Stomach (tissue), 9 donors: ENCODE results near the gene TTC34. TPM values are rescaled to one million over a fixed set of nuclear protein-coding genes. Genes with fewer than 3 reads are reported as not detected.
A peak's percentile ranks its signal among the peaks of the same experiment; 100 is the strongest.

ENCODE experiments used
- DNase-seq, 2 donors: peaks; one replicate each; pipeline versions ENCODE4 v3.0.0 to v3.0.0-alpha.2; 2013 to 2019
- H3K27ac ChIP-seq, 5 donors: fragments of 200-600 bp in 4 of 5; sonication (generic) in 4 of 5; one replicate each; pipeline ENCODE4 v1.5.1; 2013 to 2019; ENCODE audit warnings: mild to moderate bottlenecking in 1 of 5, moderate library complexity in 1 of 5
- H3K27me3 ChIP-seq, 3 donors: fragments of 200-600 bp; sonication (generic); one replicate each; pipeline ENCODE4 v1.5.1; 2017 to 2019; ENCODE audit warnings: mixed run types in 1 of 3
- H3K36me3 ChIP-seq, 4 donors: fragments of 200-600 bp; sonication (generic); 1 replicate in 3 of 4; 2 replicates in 1 of 4; pipeline ENCODE4 v1.5.1; 2016 to 2019
- H3K4me1 ChIP-seq, 4 donors: fragments of 200-600 bp; sonication (generic); one replicate each; pipeline ENCODE4 v1.5.1; 2016 to 2019
- H3K4me3 ChIP-seq, 4 donors: fragments of 200-600 bp; sonication (generic) in 3 of 4; one replicate each; pipeline ENCODE4 v1.5.1; 2016 to 2019; ENCODE audit warnings: mild to moderate bottlenecking in 1 of 4
- H3K9me3 ChIP-seq, 4 donors: fragments of 200-600 bp; sonication (generic); one replicate each; pipeline ENCODE4 v1.5.1; 2016 to 2019
- CTCF ChIP-seq, 7 experiments: fragments of 450-650 bp in 4 of 7; fragments of 200-600 bp in 3 of 7; sonication (generic) in 3 of 7; IDR thresholded peaks; one replicate each; pipeline ENCODE4 v1.5.1; 2016 to 2019; ENCODE audit warnings: antibody characterized with exemption in 7 of 7, control low read depth in 2 of 7, mild to moderate bottlenecking in 1 of 7
- EP300 ChIP-seq: sonication (generic); formaldehyde crosslinking; IDR thresholded peaks from one replicate; pipeline ENCODE4 v1.6.1; 2017; ENCODE audit warnings: antibody characterized with exemption
- POLR2A ChIP-seq, 4 donors: fragments of 450-650 bp; IDR thresholded peaks; one replicate each; pipeline ENCODE4 v1.6.1; 2016; ENCODE audit warnings: antibody characterized with exemption in 4 of 4, control low read depth in 2 of 4, mild to moderate bottlenecking in 1 of 4, moderate library complexity in 1 of 4
- POLR2AphosphoS5 ChIP-seq, 3 donors: sonication (generic); formaldehyde crosslinking; IDR thresholded peaks; one replicate each; pipeline ENCODE4 v1.6.1; 2016; ENCODE audit warnings: antibody characterized with exemption in 3 of 3
- WGBS, 5 donors: extraction: QIAGEN DNeasy Blood & Tissue Kit in 3 of 5; methylation state at CpG; one replicate each; pipeline versions ENCODE4 v1.1.5 to v1.1.7; 2013 to 2018; 5-methylcytosine and 5-hydroxymethylcytosine counted together
- intact Hi-C: fragments of 100-400 bp; cut with DNase I; formaldehyde crosslinking; loops from one replicate; pipeline ENCODE4 v1.15.1; 2023; ENCODE audit warnings: low total_unique reads
- polyA plus RNA-seq, 3 donors: library from polyadenylated mRNA; stranded (reverse); fragments of 200-250 nt; gene quantifications; one replicate each; pipeline ENCODE4 v1.2.3, GENCODE V29; 2013
- total RNA-seq, 5 donors: library from RNA; depleted of rRNA; stranded (reverse); fragments of >200 nt; gene quantifications; one replicate each; pipeline versions ENCODE4 v1.1.0 to v1.2.3, GENCODE V29; 2014 to 2016
- donor health status: healthy with polysubstance abuse.
- donor health status: Bipolar disorder and iron deficiency.
- donor health status: healthy.

Gene TTC34
- total and polyA plus RNA-seq, 8 donors, result 0.06 to 1.3 (median 0.33) TPM; not detected in 2

GRCh38 chr1:2614145-2614544 lies 187.3 kb downstream of the TTC34 start:
- Histone ChIP-seq H3K27me3 (peaks cover 0 to 37% (median 12%) of the 10 kb centered on the region in 3 donors), H3K4me1 (peaks cover 0 to 12% (median 9%) of the 10 kb centered on the region in 4 donors), H3K36me3 (no peaks in the 10 kb centered on the region), H3K9me3 (peaks cover 0 to 36% (median 29%) of the 10 kb centered on the region in 4 donors), H3K27ac (no peak overlapping the region), H3K4me3 (no peak overlapping the region)
- intact Hi-C loops, result loop anchor here (10.0 kb wide), 1 partner anchor 179 kb away; no protein-coding TSS in a partner anchor
- TF ChIP-seq EP300 (no peak), POLR2AphosphoS5 (IDR thresholded peaks at IDR 0.05) (no peak), CTCF (IDR thresholded peaks at IDR 0.05) (no peak), POLR2A (IDR thresholded peaks at IDR 0.05) (no peak)
- DNase-seq, result no peak
- whole genome bisulfite sequencing, 5 donors, result 90 to 96% (median 94%) methylated on average over 2 of the region's 2 CpGs

DNA sequence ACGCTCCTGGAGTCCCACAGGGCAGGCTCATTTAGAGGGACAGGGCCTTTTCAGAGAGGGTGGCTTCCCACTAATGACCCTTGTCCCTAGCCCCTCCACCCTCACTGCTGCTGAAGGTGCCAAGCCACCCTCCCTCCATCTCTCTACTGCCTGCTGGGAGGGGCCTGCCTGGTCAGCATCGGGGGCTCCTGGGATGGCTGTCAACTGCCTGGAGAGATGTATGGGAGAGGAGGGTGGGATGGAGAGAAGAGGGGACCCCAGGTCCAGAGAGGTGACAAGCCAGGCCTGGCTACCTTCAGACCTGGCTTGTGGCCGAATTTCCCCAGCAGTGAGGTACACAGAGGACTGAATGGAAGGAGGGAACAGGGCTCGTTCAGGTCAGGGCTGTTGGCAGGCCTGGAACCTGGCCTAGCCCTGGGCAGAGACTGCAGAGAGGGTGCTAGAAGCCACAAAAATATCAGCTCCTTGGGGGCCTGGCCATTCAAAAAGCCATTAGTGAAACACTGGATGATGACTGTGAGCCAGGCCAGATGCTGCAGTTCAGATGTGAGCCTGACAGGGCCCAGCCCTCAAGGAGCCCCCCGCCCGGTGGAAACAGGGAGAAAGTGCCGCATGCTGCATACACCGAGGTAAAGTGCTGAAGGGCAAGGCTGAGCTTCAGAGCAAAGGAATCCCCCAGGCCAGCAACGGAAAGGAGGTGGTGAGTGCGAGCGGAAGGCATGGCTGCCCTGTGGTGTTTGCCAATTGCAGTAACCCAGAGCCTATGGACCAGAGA lies 188.7 kb downstream of the TTC34 start:
- intact Hi-C loops, result loop anchor here (10.0 kb wide), 1 partner anchor 178 kb away; no protein-coding TSS in a partner anchor
- DNase-seq, result no peak
- 77 to 87% (median 85%) methylated on average over 9 to 11 of the region's 11 CpGs for WGBS, 5 donors
- Histone ChIP-seq H3K4me1 (peaks cover 0 to 13% (median 10%) of the 10 kb centered on the region in 4 donors), H3K27ac (no peak overlapping the region), H3K4me3 (no peak overlapping the region), H3K36me3 (no peaks in the 10 kb centered on the region), H3K9me3 (peaks cover 0 to 36% (median 29%) of the 10 kb centered on the region in 4 donors), H3K27me3 (peaks cover 0 to 37% (median 12%) of the 10 kb centered on the region in 3 donors)
- TF ChIP-seq CTCF (IDR thresholded peaks at IDR 0.05), result no peak
- no peak for TF ChIP-seq POLR2AphosphoS5 (IDR thresholded peaks at IDR 0.05)
- TF ChIP-seq POLR2A (IDR thresholded peaks at IDR 0.05), result no peak
- no peak for TF ChIP-seq EP300

DNA sequence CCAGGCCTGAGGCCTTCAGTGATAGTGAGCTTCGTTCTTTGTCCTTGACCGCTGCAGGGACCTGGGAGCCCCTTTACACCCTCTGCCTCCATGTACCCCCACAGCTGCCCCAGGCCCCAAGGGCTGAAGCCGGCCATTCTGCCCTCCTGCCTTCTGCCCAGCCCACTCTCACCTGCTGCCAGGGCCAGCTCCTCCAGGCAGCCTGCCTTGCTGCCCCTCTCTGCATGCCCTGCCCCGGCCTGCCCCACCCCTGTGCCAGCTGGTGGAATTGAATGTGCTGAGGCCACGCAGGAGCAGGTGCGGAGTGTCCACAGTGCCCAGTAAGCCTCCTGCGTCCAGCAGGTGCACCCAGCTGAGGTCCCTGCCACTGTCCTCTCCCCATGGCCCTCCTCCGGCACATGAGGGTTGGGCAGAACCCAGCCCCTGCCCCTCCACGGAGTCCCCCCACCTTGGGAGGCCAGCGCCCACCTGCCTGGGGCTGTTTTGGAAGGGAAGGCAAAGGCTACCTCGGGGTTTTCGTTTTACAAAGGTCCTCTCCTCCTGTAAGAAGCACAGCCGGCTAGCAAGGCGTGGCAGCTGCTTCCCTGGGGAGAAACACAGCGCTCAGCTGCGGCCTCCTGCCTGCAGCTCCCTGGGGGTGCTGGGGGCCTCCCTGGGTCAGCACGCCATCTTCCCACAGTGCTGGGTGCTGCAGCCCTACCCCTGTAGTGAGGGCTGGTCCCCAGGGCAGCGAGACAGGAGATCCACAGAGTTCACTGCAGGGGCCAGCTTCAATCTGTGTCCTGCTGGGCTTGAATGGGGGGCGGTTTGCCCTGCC lies 189.7 kb downstream of the TTC34 start:
- H3K36me3 ChIP-seq, result no peaks in the 10 kb centered on the region
- WGBS, 5 donors, result 62 to 85% (median 70%) methylated on average over 12 to 19 of the region's 19 CpGs
- DNase-seq, result no peak
- H3K9me3 ChIP-seq, result peaks cover 0 to 36% (median 29%) of the 10 kb centered on the region in 4 donors
- TF ChIP-seq CTCF (IDR thresholded peaks at IDR 0.05), result no peak
- no peak for TF ChIP-seq POLR2AphosphoS5 (IDR thresholded peaks at IDR 0.05)
- no peak for TF ChIP-seq EP300
- no peak for TF ChIP-seq POLR2A (IDR thresholded peaks at IDR 0.05)
- H3K4me3 ChIP-seq, result no peak overlapping the region
- no peak overlapping the region for H3K27ac ChIP-seq
- peaks cover 0 to 20% (median 10%) of the 10 kb centered on the region in 4 donors for H3K4me1 ChIP-seq
- peaks cover 0 to 42% (median 12%) of the 10 kb centered on the region in 3 donors for H3K27me3 ChIP-seq
- intact Hi-C loops, result loop anchor here (10.0 kb wide), 1 partner anchor 177 kb away; no protein-coding TSS in a partner anchor

DNA sequence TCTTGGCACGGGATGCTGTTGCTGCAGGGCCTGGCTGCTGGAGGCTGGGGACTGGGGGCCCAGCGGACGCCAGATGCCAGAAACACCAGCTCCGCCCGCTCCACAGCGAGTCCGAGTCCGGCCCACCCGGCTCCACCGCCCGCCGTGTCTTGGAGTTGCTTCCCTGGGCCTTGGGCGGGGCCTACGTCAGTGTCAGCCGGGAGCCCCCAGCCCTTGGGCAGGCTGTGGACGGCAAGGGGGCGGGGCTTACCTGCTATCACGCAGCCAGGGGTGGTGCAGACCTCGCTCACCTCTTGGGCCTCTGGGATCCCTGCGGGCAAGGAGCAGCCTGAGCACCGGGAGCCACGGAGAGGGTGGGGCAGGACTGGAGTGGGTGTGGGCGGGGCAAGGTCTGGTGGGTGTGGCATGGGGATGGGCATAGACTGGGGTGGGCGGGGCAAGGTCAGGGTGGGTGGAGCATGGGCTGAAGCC lies 190.4 kb downstream of the TTC34 start:
- Histone ChIP-seq H3K4me1 (peaks cover 0 to 20% (median 10%) of the 10 kb centered on the region in 4 donors), H3K4me3 (peak overlapping the region in 3 of 4 donors; percentile 18 to 27 (median 22)), H3K9me3 (peaks cover 0 to 29% (median 26%) of the 10 kb centered on the region in 4 donors), H3K27me3 (peaks cover 0 to 46% (median 12%) of the 10 kb centered on the region in 3 donors), H3K27ac (no peak overlapping the region), H3K36me3 (no peaks in the 10 kb centered on the region)
- 7 to 19% (median 10%) methylated on average over 9 to 24 of the region's 24 CpGs for WGBS, 5 donors
- DNase-seq, result peak; percentile 56 to 83
- TF ChIP-seq POLR2AphosphoS5 (IDR thresholded peaks at IDR 0.05) (no peak), EP300 (no peak), POLR2A (IDR thresholded peaks at IDR 0.05) (no peak), CTCF (IDR thresholded peaks at IDR 0.05) (no peak)
- intact Hi-C loops, result loop anchor here (10.0 kb wide), 1 partner anchor 176 kb away; no protein-coding TSS in a partner anchor
